ENCODE measurements around the gene COL7A1. TPM values are rescaled to one million over a fixed set of nuclear protein-coding genes. Genes with fewer than 3 reads are reported as not detected.

Gene COL7A1
- total and polyA plus RNA-seq, 2 experiments from 2014 or later = 4.0 to 7.9 TPM

GRCh38 chr3:48569808-48570450, 25.2 kb downstream of the COL7A1 start:
- ATAC-seq = no peak
- no peaks in the 10 kb centered on the region for H3K4me1 ChIP-seq (ENCODE audit: insufficient read depth)

GRCh38 chr3:48569400-48569799, 25.7 kb downstream of the COL7A1 start:
- ATAC-seq = no peak
- Histone ChIP-seq H2AFZ (no peak overlapping the region), H3K4me2 (no peak overlapping the region), H3K9me2 (ENCODE audit: insufficient read depth) (no peaks in the 10 kb centered on the region), H3K27me3 (ENCODE audit: insufficient read depth) (no peaks in the 10 kb centered on the region), H3K4me3 (no peak overlapping the region), H3K36me3 (ENCODE audit: insufficient read depth) (no peaks in the 10 kb centered on the region), H3K27ac (ENCODE audit: low read depth) (no peak overlapping the region), H3K79me2 (replicated peaks; ENCODE audit: insufficient read depth) (no peaks in the 10 kb centered on the region), H3F3A (replicated peaks; ENCODE audit: low read depth) (no peaks in the 10 kb centered on the region), H3K4me1 (ENCODE audit: insufficient read depth) (no peaks in the 10 kb centered on the region), H4K20me1 (replicated peaks; ENCODE audit: insufficient read depth) (no peaks in the 10 kb centered on the region)
- no peak for TF ChIP-seq CREB1 (CRISPR knock-in tag; IDR thresholded peaks at IDR 0.05; ENCODE audit: low read depth)
- TF ChIP-seq EZH2phosphoT487 (IDR thresholded peaks at IDR 0.05; ENCODE audit: unreplicated experiment) = no peak
- no peak for TF ChIP-seq ZNF114 (CRISPR knock-in tag; IDR thresholded peaks at IDR 0.05)
- DNase-seq (ENCODE audit: low spot score) = no peak
- H3K27ac Mint-ChIP-seq = no peak overlapping the region
- no peaks in the 10 kb centered on the region; the same call in 2 of the 3 replicates for H3K36me3 Mint-ChIP-seq (ENCODE audit: low read depth)
- H3K27me3 Mint-ChIP-seq (ENCODE audit: insufficient read depth, low read depth, poor library complexity) = peaks cover 9% of the 10 kb centered on the region
- no peak overlapping the region for H3K4me3 Mint-ChIP-seq
- H3K4me1 Mint-ChIP-seq = no peaks in the 10 kb centered on the region
- H3K9me3 Mint-ChIP-seq = no peaks in the 10 kb centered on the region; the same call in 2 of the 3 replicates

More at GRCh38 chr3:48569808-48570450, 25.2 kb downstream of the COL7A1 start:
- TF ChIP-seq ETS1 (IDR thresholded peaks at IDR 0.05) (no peak), STAT1 (IDR thresholded peaks at IDR 0.05; ENCODE audit: unreplicated experiment) (no peak), EZH2phosphoT487 (IDR thresholded peaks at IDR 0.05; ENCODE audit: unreplicated experiment) (no peak), ZNF331 (CRISPR knock-in tag; IDR thresholded peaks at IDR 0.05; ENCODE audit: low read depth) (no peak), REST (IDR thresholded peaks at IDR 0.05; ENCODE audit: unreplicated experiment) (no peak), POLR2AphosphoS5 (IDR thresholded peaks at IDR 0.05; ENCODE audit: low read depth) (no peak), ZNF114 (CRISPR knock-in tag; IDR thresholded peaks at IDR 0.05) (no peak)
- Histone ChIP-seq H3K9me2 (ENCODE audit: insufficient read depth) (no peaks in the 10 kb centered on the region), H3K27me3 (ENCODE audit: insufficient read depth) (no peaks in the 10 kb centered on the region), H4K20me1 (replicated peaks; ENCODE audit: insufficient read depth) (no peaks in the 10 kb centered on the region), H3F3A (replicated peaks; ENCODE audit: low read depth) (no peaks in the 10 kb centered on the region), H3K79me2 (replicated peaks; ENCODE audit: insufficient read depth) (no peaks in the 10 kb centered on the region), H3K36me3 (ENCODE audit: insufficient read depth) (no peaks in the 10 kb centered on the region), H3K27ac (ENCODE audit: low read depth) (no peak overlapping the region), H3K4me3 (no peak overlapping the region), H2AFZ (no peak overlapping the region), H3K4me2 (no peak overlapping the region)
- Mint-ChIP-seq H3K27me3 (ENCODE audit: insufficient read depth, low read depth, poor library complexity) (peaks cover 7% of the 10 kb centered on the region), H3K4me1 (no peaks in the 10 kb centered on the region), H3K36me3 (ENCODE audit: low read depth) (no peaks in the 10 kb centered on the region; the same call in 2 of the 3 replicates), H3K27ac (no peak overlapping the region), H3K9me3 (no peaks in the 10 kb centered on the region; the same call in 2 of the 3 replicates), H3K4me3 (no peak overlapping the region)
- DNase-seq (ENCODE audit: low spot score) = no peak
